Ovary (tissue), 9 donors: Measurements from ENCODE around the gene NUAK1. TPM values are rescaled to one million over a fixed set of nuclear protein-coding genes. Genes with fewer than 3 reads are reported as not detected.

Experiments
- DNase-seq, 5 donors: peaks; one replicate each; pipeline ENCODE4 v3.0.0-alpha.2; 2019 to 2020
- H3K27ac ChIP-seq, 2 donors: fragments of 200-600 bp; one replicate each; pipeline versions ENCODE4 v1.5.1 to v1.8.0; 2019 to 2022
- H3K27me3 ChIP-seq: fragments of 200-600 bp; one replicate; pipeline ENCODE4 v1.8.0; 2022
- H3K36me3 ChIP-seq: fragments of 200-600 bp; sonication (generic); one replicate; pipeline ENCODE4 v1.5.1; 2019
- H3K4me1 ChIP-seq: one replicate; pipeline ENCODE4 v1.8.1; 2013; ENCODE audit warnings: mild to moderate bottlenecking, moderate library complexity; ENCODE audit not compliant: insufficient read depth
- H3K4me3 ChIP-seq: fragments of 200-600 bp; sonication (generic); one replicate; pipeline ENCODE4 v1.5.1; 2017
- H3K9me3 ChIP-seq, 2 donors: fragments of 200-600 bp in 1 of 2; sonication (generic) in 1 of 2; one replicate each; pipeline versions ENCODE4 v1.5.1 to v1.8.1; 2013 to 2019; ENCODE audit warnings: mild to moderate bottlenecking in 1 of 2, moderate library complexity in 1 of 2
- EP300 ChIP-seq: sonication (generic); formaldehyde crosslinking; IDR thresholded peaks from one replicate; pipeline ENCODE4 v1.6.1; 2017; ENCODE audit warnings: antibody characterized with exemption
- POLR2A ChIP-seq: fragments of 450-650 bp; IDR thresholded peaks from one replicate; pipeline ENCODE4 v1.6.1; 2017; ENCODE audit warnings: antibody characterized with exemption, mild to moderate bottlenecking, moderate library complexity
- WGBS, 3 donors: extraction: QIAGEN DNeasy Blood & Tissue Kit in 1 of 3; methylation state at CpG; one replicate each; pipeline versions ENCODE4 v1.1.5 to v1.1.7; 2013 to 2017; 5-methylcytosine and 5-hydroxymethylcytosine counted together
- intact Hi-C, 4 donors: fragments of 100-400 bp; cut with DNase I; formaldehyde crosslinking; loops; one replicate each; pipeline versions ENCODE4 v1.11.0 to v1.15.1; 2022 to 2023
- polyA plus RNA-seq, 2 donors: library from polyadenylated mRNA; stranded (reverse); fragments of 200-250 nt in 1 of 2; fragments of 350-450 nt in 1 of 2; fragmentation: Illumina TruSeq in 1 of 2; extraction: RNeasy Lipid Tissue Mini Kit (QIAGEN cat#74804) in 1 of 2; gene quantifications; one replicate each; pipeline ENCODE4 v1.2.3, GENCODE V29; 2013 to 2014
- total RNA-seq, 7 donors: library from RNA; depleted of rRNA in 2 of 7; stranded (reverse); fragments of >200 nt in 2 of 7; fragmentation: NEBNext Ultra II Directional in 3 of 7; extraction: Animal tissue kit (Norgen Biotek cat#: 25700) in 3 of 7; gene quantifications; one replicate each; pipeline versions ENCODE4 v1.1.0 to v1.2.4, GENCODE V29; 2016 to 2023
- TF ChIP-seq, protein P1 (sequence below), 3 donors: fragments of 450-650 bp in 2 of 3; fragments of 200-600 bp in 1 of 3; IDR thresholded peaks; one replicate each; pipeline versions ENCODE4 v1.5.1 to v1.8.0; 2016 to 2022; ENCODE audit warnings: antibody characterized with exemption in 3 of 3, mild to moderate bottlenecking in 1 of 3
- donor health status: DM: no; HTN: no; CAD: no; lungs with moderate emphysema.
- donor health status: DM: no; HTN: no; CAD: no.
- donor health status: Bipolar disorder and iron deficiency.
- donor health status: DM: yes; HTN: yes; CAD: no.
- donor health status: DM: no; HTN: no; CAD: no.
- donor health status: DM: yes; HTN: yes; CAD: no.

Gene NUAK1
- total and polyA plus RNA-seq, 9 donors = 2.8 to 22.2 (median 12.0) TPM

DNA sequence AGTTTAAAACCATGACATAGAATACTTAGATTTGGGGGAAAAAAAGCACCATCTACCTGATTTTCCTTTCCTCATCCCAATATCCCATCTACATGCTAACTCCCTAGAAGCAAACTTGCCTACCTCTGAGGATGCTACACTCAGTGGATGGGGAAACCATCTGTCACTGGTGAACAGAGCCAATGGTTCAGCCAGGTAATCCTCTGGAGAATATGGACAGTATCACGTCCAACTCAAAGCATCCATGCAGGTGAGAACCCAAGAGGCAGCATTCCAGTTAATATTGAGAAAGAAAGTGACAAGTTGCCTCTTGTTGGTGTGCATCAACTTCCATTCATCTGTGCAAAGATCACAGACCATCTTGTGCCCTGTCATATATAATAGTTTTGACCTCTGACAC, 73.2 kb downstream of the NUAK1 start:
- no peak for DNase-seq
- no peaks in the 10 kb centered on the region for H3K4me1 ChIP-seq
- WGBS, 3 donors = 62 to 94% (median 92%) methylated on average over 1 of the region's 1 CpG
- no peak overlapping the region for H3K4me3 ChIP-seq
- TF ChIP-seq POLR2A = no peak
- no peak for TF ChIP-seq EP300
- TF ChIP-seq, protein P1, sequence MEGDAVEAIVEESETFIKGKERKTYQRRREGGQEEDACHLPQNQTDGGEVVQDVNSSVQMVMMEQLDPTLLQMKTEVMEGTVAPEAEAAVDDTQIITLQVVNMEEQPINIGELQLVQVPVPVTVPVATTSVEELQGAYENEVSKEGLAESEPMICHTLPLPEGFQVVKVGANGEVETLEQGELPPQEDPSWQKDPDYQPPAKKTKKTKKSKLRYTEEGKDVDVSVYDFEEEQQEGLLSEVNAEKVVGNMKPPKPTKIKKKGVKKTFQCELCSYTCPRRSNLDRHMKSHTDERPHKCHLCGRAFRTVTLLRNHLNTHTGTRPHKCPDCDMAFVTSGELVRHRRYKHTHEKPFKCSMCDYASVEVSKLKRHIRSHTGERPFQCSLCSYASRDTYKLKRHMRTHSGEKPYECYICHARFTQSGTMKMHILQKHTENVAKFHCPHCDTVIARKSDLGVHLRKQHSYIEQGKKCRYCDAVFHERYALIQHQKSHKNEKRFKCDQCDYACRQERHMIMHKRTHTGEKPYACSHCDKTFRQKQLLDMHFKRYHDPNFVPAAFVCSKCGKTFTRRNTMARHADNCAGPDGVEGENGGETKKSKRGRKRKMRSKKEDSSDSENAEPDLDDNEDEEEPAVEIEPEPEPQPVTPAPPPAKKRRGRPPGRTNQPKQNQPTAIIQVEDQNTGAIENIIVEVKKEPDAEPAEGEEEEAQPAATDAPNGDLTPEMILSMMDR (IDR thresholded peaks at IDR 0.05) = no peak
- H3K27me3 ChIP-seq = no peaks in the 10 kb centered on the region
- intact Hi-C loops = no loop called here
- H3K9me3 ChIP-seq = no peaks in the 10 kb centered on the region
- no peaks in the 10 kb centered on the region for H3K36me3 ChIP-seq
- no peak overlapping the region for H3K27ac ChIP-seq

DNA sequence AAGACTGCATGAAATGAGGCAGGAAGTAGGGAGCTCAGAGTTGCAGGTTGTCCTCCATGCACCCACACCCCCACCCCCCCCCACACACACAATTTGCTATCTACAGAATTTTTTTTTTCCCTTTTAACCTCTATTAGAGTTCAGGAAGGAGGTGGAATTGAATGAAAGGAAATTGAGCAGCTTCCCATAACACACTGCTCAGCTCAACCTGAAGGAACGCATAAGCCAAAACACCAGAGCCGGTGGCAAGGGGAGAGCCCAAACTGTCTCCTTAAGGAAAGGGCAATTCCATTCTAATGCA, 74.1 kb downstream of the NUAK1 start:
- Histone ChIP-seq H3K9me3 (no peaks in the 10 kb centered on the region), H3K4me1 (no peaks in the 10 kb centered on the region), H3K27me3 (no peaks in the 10 kb centered on the region), H3K36me3 (no peaks in the 10 kb centered on the region), H3K4me3 (no peak overlapping the region), H3K27ac (no peak overlapping the region)
- no peak for TF ChIP-seq POLR2A
- TF ChIP-seq, protein P1 (IDR thresholded peaks at IDR 0.05) = no peak
- no peak for TF ChIP-seq EP300
- WGBS, 3 donors = 92 to 95% (median 94%) methylated on average over 2 of the region's 2 CpGs
- no peak for DNase-seq
- intact Hi-C loops = no loop called here

DNA sequence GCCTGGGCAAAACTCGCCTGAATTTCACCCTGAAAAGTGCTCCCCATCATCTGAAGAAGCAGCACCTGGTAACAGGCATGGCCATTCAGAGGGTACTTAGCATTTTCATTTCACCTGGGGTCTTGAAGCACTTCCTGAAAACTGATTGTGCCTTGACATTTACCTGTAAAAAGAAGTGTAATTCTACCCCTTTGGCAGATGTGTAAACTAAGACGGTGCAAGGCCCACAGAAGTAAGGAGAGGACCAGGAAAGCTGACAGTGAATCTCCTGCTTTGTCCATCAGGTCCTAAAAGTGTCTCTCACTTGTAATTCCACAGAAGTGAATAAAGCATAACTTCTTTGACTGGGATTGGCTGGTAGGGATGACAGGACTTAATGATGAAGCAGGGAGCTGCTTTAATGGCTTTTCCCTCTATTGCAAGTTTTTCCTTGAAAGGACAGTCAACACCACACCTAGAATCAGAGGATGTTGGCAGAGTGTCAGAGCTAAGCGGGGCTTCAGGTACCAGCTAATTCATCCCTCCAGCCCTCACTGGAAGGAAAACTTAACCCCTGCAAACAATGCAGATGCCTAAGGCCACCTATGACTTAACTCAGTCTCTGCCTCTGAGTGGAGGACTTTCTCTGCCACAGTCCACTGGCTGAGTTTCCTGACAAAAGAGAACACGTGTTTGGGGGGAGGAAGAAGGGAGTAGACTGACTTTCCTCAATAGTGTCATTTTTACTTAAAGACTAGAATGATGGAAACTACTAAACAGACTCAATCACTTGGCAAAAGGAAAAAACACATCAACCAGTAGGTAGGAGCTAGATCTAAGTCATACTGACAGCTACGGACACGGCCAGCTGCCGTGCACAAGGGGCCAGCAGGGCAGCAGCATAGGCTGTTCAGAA, 74.7 kb downstream of the NUAK1 start:
- no peak overlapping the region for H3K27ac ChIP-seq
- no peaks in the 10 kb centered on the region for H3K27me3 ChIP-seq
- 84 to 85% (median 84%) methylated on average over 7 of the region's 7 CpGs for WGBS, 3 donors
- TF ChIP-seq POLR2A (no peak), EP300 (no peak)
- TF ChIP-seq, protein P1 (IDR thresholded peaks at IDR 0.05) = no peak
- no peaks in the 10 kb centered on the region for H3K4me1 ChIP-seq
- intact Hi-C loops = no loop called here
- no peak for DNase-seq
- no peaks in the 10 kb centered on the region for H3K9me3 ChIP-seq
- H3K4me3 ChIP-seq = no peak overlapping the region
- no peaks in the 10 kb centered on the region for H3K36me3 ChIP-seq

DNA sequence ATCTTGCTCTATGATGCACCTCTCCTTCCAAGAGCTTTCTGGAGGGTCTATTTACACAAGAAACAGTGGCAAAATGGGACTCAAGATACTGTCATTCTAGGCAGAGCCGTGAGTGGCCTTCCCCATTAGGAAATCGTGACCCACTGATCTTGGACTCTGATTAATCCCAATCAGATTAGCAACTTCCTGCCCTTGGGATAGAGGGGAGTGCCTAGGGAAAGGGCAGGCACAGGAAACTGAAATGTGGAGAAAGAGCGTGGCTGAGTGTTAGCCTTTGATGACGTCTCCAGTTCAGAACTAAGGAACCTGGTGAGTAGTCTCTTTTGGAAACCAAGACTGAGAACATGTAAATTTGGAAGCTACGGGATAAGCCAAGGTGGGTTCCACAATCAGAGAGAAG, 76.1 kb downstream of the NUAK1 start:
- no peaks in the 10 kb centered on the region for H3K4me1 ChIP-seq
- no peak overlapping the region for H3K4me3 ChIP-seq
- intact Hi-C loops = no loop called here
- H3K9me3 ChIP-seq = no peaks in the 10 kb centered on the region
- H3K27ac ChIP-seq = no peak overlapping the region
- WGBS, 3 donors = 85 to 87% (median 86%) methylated on average over 5 of the region's 5 CpGs
- TF ChIP-seq POLR2A (no peak), EP300 (no peak)
- TF ChIP-seq, protein P1 (IDR thresholded peaks at IDR 0.05) = no peak
- no peak for DNase-seq
- no peaks in the 10 kb centered on the region for H3K27me3 ChIP-seq
- H3K36me3 ChIP-seq = no peaks in the 10 kb centered on the region
